Coronary artery (tissue), 2 donors: ENCODE measurements around the gene TDRKH.

ENCODE experiments used
- DNase-seq: peaks from one replicate; pipeline ENCODE4 v3.0.0-alpha.2; 2017; ENCODE audit warnings: low spot score
- H3K27ac ChIP-seq, 2 donors: fragments of 200-600 bp; sonication (generic); one replicate each; pipeline ENCODE4 v1.5.1; 2016 to 2019
- H3K4me3 ChIP-seq: fragments of 200-600 bp; sonication (generic); 2 replicates; pipeline ENCODE4 v1.5.1; 2016; ENCODE audit warnings: mild to moderate bottlenecking, moderate library complexity
- TF ChIP-seq, protein P1 (sequence below): fragments of 200-600 bp; sonication (generic); IDR thresholded peaks from one replicate; pipeline ENCODE4 v1.5.1; 2019; ENCODE audit warnings: antibody characterized with exemption

TDRKH gene

DNA sequence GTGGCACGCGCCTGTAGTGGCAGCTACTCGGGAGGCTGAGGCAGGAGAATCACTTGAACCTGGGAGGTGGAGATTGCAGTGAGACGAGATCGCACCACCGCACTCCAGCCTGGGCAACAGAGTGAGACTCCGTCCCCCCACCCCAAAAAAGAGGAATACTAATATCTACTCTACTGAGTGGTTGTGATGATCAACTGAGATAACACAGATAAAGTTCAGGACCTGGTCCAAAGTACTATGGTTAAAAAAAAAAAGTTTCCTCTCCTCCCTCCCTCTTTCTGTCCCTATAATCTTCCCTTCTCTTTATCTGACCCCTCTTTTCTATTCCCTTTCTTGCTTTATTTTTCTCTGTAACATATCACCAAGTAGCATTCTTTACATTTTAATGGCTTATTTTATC is 45.3 kb upstream of the TDRKH start:
- no peak for DNase-seq
- Histone ChIP-seq H3K4me3 (no peak overlapping the region), H3K27ac (no peak overlapping the region)
- TF ChIP-seq, protein P1, sequence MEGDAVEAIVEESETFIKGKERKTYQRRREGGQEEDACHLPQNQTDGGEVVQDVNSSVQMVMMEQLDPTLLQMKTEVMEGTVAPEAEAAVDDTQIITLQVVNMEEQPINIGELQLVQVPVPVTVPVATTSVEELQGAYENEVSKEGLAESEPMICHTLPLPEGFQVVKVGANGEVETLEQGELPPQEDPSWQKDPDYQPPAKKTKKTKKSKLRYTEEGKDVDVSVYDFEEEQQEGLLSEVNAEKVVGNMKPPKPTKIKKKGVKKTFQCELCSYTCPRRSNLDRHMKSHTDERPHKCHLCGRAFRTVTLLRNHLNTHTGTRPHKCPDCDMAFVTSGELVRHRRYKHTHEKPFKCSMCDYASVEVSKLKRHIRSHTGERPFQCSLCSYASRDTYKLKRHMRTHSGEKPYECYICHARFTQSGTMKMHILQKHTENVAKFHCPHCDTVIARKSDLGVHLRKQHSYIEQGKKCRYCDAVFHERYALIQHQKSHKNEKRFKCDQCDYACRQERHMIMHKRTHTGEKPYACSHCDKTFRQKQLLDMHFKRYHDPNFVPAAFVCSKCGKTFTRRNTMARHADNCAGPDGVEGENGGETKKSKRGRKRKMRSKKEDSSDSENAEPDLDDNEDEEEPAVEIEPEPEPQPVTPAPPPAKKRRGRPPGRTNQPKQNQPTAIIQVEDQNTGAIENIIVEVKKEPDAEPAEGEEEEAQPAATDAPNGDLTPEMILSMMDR = no peak

DNA sequence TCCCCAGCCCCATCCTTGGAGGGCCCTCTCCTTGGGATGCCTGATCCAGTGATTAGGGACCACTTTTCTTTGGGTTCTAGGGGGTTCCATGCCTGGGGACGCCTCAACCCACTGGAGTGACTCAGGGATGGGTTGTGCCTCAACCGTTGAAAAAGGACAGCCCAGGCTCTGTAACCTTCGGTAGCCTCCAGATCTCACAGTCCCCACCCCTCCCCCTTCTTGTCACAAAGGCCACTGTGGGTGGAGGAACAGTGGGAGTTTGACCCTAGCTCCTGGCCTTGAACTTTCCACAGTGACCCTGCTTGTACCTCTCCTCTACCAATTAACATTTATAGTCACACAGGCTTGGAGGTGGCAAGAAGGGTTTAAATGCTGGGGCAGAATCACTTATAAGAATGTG is 43.9 kb upstream of the TDRKH start:
- no peak overlapping the region for H3K27ac ChIP-seq
- DNase-seq = no peak
- H3K4me3 ChIP-seq = no peak overlapping the region
- TF ChIP-seq, protein P1 = no peak

DNA sequence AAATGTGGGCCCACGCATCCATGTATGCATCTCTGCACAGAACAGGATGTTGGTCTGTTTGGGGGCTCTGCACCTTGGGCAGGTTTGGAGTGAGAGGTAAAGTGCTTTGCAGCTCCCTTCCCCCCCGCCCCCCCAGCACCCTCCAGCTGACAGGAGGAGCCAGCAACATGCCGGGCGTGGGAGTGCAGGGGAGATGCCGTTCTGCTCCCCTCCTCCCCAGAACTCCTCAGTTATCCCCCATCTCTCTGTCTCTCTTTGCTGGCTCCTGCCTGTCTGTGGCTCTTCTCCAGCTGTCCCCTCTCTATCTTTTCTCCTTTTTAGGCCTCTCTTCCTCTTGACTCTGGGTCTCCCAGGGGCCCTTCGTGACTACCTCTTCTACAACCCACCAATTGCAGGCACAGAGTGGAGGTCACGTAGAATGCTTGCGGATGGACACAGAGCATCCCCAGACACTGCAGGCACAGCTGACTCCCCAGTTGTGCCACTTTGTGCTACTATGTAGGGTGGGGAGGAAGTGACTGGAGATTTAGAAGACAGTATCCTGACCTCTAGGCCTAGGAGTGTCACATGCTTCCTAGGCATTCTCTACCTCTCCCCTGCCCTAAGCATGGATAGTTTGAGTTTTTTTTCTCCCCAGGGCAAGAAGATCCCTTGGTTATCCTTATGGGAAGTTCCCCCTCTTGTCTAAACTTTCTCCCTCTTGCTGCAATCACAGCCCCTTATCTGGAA is 43.0 kb upstream of the TDRKH start:
- Histone ChIP-seq H3K27ac (no peak overlapping the region), H3K4me3 (no peak overlapping the region)
- DNase-seq = no peak
- TF ChIP-seq, protein P1 = no peak

DNA sequence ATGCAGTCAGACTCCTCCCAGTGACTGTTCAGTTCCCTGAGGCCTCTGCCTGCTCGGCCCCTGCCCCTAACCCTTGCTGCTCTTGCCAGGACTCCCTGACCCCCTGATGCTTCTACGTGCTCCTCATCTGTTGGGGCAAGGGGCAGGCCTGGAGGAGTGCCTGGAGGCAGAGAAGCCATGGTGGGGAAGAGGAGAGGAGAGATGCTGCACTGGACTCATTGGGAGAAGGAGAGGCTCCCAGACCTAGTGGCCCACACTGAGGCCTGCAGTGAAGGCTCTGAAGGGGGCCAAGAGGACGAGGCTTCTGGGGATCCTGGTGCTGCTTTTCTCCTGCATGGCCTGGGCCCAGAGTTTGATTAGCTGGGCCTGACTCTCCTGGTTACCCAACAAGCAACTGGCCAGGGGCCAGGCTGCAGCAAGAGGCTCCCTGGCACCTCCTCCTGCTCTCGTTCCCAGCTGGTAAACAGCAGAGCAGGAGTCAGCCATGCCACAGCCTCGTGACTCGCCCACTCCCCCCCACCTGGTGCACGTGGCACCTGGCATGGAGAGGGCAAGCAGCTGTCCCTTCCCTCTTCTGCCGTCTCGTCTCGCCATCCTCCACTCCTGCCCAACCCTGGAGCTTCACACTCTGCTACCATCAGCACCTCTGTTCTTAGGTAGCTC is 42.1 kb upstream of the TDRKH start:
- TF ChIP-seq, protein P1 = no peak
- no peak overlapping the region for H3K4me3 ChIP-seq
- H3K27ac ChIP-seq = no peak overlapping the region
- DNase-seq = no peak

DNA sequence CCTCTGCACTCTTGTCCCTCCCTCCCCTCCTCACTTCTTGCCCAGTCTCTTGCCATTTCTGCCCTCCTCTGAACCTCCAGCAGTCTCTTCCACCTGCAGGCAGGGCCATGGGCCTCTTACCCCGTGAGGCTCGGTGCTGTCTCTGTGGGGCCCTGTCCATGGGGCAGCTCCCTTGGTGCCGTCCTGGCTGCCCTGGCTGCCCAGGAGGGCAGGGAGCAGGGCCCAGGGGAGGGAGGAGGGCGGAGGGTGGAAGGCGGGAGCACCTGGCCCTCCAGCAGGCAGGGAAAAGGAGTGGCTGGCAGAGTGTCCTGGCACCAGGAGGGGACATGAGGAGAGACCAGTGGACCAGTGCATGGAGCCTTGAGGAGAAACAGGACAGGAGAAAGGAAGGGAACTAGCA is 41.3 kb upstream of the TDRKH start, which contains the start of gene RORC:
Gene RORC (minus strand): TSS at position 198 of the 400 bp plus-strand sequence. CDS start 38 bp downstream, at position 160.
- no peak for DNase-seq
- TF ChIP-seq, protein P1 = no peak
- no peak within 1 kb of the TSS for H3K4me3 ChIP-seq
- no peak within 1 kb of the TSS for H3K27ac ChIP-seq

DNA sequence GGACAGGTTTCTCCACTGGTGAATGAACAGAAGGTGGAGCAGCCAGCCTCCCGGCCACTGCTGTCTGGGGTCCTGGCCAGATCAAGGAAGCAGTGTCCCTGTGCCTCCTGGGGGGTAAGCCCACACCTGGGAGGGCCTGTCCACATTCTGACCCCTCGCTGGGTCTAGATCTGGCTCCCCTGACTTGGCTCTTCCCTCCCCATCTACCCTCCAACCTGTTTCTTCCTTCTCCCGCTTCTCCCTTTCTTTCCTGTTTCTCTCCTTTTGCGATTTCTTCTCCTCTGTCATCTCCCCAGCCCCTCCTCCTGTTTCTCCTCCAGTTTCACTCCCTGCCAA is 40.9 kb upstream of the TDRKH start:
- no peak overlapping the region for H3K4me3 ChIP-seq
- DNase-seq = no peak
- TF ChIP-seq, protein P1 = no peak
- no peak overlapping the region for H3K27ac ChIP-seq

DNA sequence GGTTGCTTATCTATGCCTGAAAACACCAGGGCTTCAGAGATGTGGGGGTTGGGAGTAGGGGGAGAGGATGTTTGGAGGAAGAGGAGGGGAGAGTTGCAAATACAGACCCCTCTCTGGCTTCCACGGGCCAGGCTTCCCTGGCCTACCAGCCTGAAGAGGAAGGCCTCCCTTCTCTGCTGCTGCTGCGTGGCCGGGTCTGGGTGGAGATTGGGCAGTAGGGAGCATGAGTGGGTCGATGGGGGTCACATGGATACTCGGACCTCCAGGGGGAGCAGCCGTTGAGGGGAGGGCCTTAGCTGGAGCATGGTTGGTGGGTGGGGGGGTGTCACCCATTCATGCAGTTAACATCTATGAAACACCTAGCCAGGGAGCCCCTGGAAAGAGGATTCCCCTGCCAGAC is 39.8 kb upstream of the TDRKH start:
- TF ChIP-seq, protein P1 = no peak
- no peak overlapping the region for H3K27ac ChIP-seq
- H3K4me3 ChIP-seq = no peak overlapping the region
- no peak for DNase-seq
